Smooth muscle cell (in vitro differentiated cells): ENCODE data around the gene CYYR1. TPM values are rescaled to one million over a fixed set of nuclear protein-coding genes. Genes with fewer than 3 reads are reported as not detected.

Source experiments
- DNase-seq: peaks from one replicate; lab custom pipeline; 2025; ENCODE audit not compliant: unreplicated experiment; lab: John Stamatoyannopoulos, UW
- H2AFZ ChIP-seq: fragments of 200-600 bp; sonication (generic); 2 replicates; pipeline ENCODE4 v1.6.0; 2016; ENCODE audit warnings: antibody characterized with exemption, low read depth, mild to moderate bottlenecking
- H3F3A ChIP-seq: fragments of 200-600 bp; sonication (generic); 2 replicates; pipeline ENCODE4 v1.6.0; 2017; ENCODE audit warnings: antibody characterized with exemption, low read depth
- H3K27ac ChIP-seq: fragments of 200-600 bp; sonication (generic); 2 replicates; pipeline ENCODE4 v1.5.1; 2016; ENCODE audit warnings: low read depth, mild to moderate bottlenecking
- H3K27me3 ChIP-seq: fragments of 200-600 bp; sonication (generic); 2 replicates; pipeline ENCODE4 v1.6.1; 2016; ENCODE audit warnings: low read depth, mild to moderate bottlenecking
- H3K36me3 ChIP-seq: fragments of 200-600 bp; sonication (generic); 2 replicates; pipeline ENCODE4 v1.5.1; 2016; ENCODE audit warnings: low read depth
- H3K4me1 ChIP-seq: fragments of 200-600 bp; sonication (generic); 2 replicates; pipeline ENCODE4 v1.5.1; 2016; ENCODE audit warnings: low read depth
- H3K4me2 ChIP-seq: fragments of 200-600 bp; sonication (generic); 2 replicates; pipeline ENCODE4 v1.6.0; 2016; ENCODE audit warnings: mild to moderate bottlenecking
- H3K4me3 ChIP-seq: fragments of 200-600 bp; sonication (generic); 2 replicates; pipeline ENCODE4 v1.5.1; 2016; ENCODE audit warnings: mild to moderate bottlenecking
- H3K79me2 ChIP-seq: fragments of 200-600 bp; sonication (generic); 2 replicates; pipeline ENCODE4 v1.6.0; 2016; ENCODE audit warnings: low read depth, mild to moderate bottlenecking
- H3K9ac ChIP-seq: fragments of 200-600 bp; sonication (generic); 2 replicates; pipeline ENCODE4 v1.6.0; 2016; ENCODE audit warnings: low read depth
- H3K9me3 ChIP-seq: fragments of 200-600 bp; sonication (generic); replicated peaks from 2 replicates; pipeline ENCODE4 v1.5.1; 2016; ENCODE audit warnings: low read depth
- H4K20me1 ChIP-seq: fragments of 200-600 bp; sonication (generic); 2 replicates; pipeline ENCODE4 v1.6.0; 2016; ENCODE audit warnings: low read depth
- CTCF ChIP-seq: fragments of 200-600 bp; sonication (generic); IDR thresholded peaks from 2 replicates; pipeline ENCODE4 v1.5.1; 2017; ENCODE audit warnings: borderline replicate concordance, mild to moderate bottlenecking, antibody characterized with exemption; ENCODE audit not compliant: insufficient read depth, poor library complexity, severe bottlenecking
- WGBS: methylation state at CpG from one replicate; pipeline ENCODE4 v1.1.7; 2016; ENCODE audit warnings: low lambda C conversion rate; 5-methylcytosine and 5-hydroxymethylcytosine counted together
- polyA plus RNA-seq: library from polyadenylated mRNA; unstranded; fragments of >200 nt; fragmentation: Nextera tagmentation; extraction: Ambion mirVana; gene quantifications from 2 replicates; pipeline ENCODE4 v1.2.1, GENCODE V29; 2016
- total RNA-seq: library from RNA; depleted of rRNA; stranded (reverse); fragments of >200 nt; gene quantifications from 2 replicates; pipeline ENCODE4 v1.2.3, GENCODE V29; 2014

The CYYR1 gene
- total and polyA plus RNA-seq, 2 experiments from 2014 or later = 4.0 TPM

- H3K27ac ChIP-seq = no peak overlapping the region
- no peaks in the 10 kb centered on the region for H3K27me3 ChIP-seq
- DNase-seq = no peak
- H2AFZ ChIP-seq = no peak overlapping the region
- no peaks in the 10 kb centered on the region for H3K9me3 ChIP-seq
- no peaks in the 10 kb centered on the region for H3K79me2 ChIP-seq
- no peaks in the 10 kb centered on the region for H4K20me1 ChIP-seq
- no peaks in the 10 kb centered on the region for H3K4me1 ChIP-seq
- H3F3A ChIP-seq = no peaks in the 10 kb centered on the region
- no peak for TF ChIP-seq CTCF
- H3K4me3 ChIP-seq = no peak overlapping the region
- WGBS = 96% methylated on average over 3 of the region's 3 CpGs
- no peak overlapping the region for H3K9ac ChIP-seq
- no peak overlapping the region for H3K4me2 ChIP-seq
- no peaks in the 10 kb centered on the region for H3K36me3 ChIP-seq
These were observed 115.3 kb downstream of the CYYR1 start for GRCh38 chr21:26457817-26458216.

GRCh38 chr21:26453267-26453666, 119.8 kb downstream of the CYYR1 start:
- Histone ChIP-seq H3K36me3 (no peaks in the 10 kb centered on the region), H2AFZ (peak overlapping the region; percentile 91), H3K27me3 (no peaks in the 10 kb centered on the region), H3K4me3 (no peak overlapping the region), H3K9ac (no peak overlapping the region), H3F3A (no peaks in the 10 kb centered on the region), H3K4me2 (no peak overlapping the region), H4K20me1 (no peaks in the 10 kb centered on the region), H3K9me3 (no peaks in the 10 kb centered on the region), H3K4me1 (peaks cover 14% of the 10 kb centered on the region), H3K27ac (no peak overlapping the region), H3K79me2 (no peaks in the 10 kb centered on the region)
- no peak for TF ChIP-seq CTCF
- DNase-seq = no peak
- 65% methylated on average over 5 of the region's 5 CpGs for WGBS

GRCh38 chr21:26451081-26451740, 121.9 kb downstream of the CYYR1 start:
- H4K20me1 ChIP-seq = no peaks in the 10 kb centered on the region
- H3K27ac ChIP-seq = no peak overlapping the region
- no peaks in the 10 kb centered on the region for H3K9me3 ChIP-seq
- H3F3A ChIP-seq = peaks cover 5% of the 10 kb centered on the region
- H3K4me3 ChIP-seq = no peak overlapping the region
- TF ChIP-seq CTCF = no peak
- H2AFZ ChIP-seq = no peak overlapping the region
- H3K79me2 ChIP-seq = no peaks in the 10 kb centered on the region
- H3K9ac ChIP-seq = no peak overlapping the region
- 92% methylated on average over 2 of the region's 2 CpGs for WGBS
- peaks cover 15% of the 10 kb centered on the region for H3K4me1 ChIP-seq
- DNase-seq = no peak
- no peaks in the 10 kb centered on the region for H3K27me3 ChIP-seq
- no peaks in the 10 kb centered on the region for H3K36me3 ChIP-seq
- no peak overlapping the region for H3K4me2 ChIP-seq

- no peaks in the 10 kb centered on the region for H3K9me3 ChIP-seq
- peak overlapping the region; percentile 82 for H2AFZ ChIP-seq
- H3K4me1 ChIP-seq = peaks cover 15% of the 10 kb centered on the region
- peak overlapping the region; percentile 87 for H3K27ac ChIP-seq
- TF ChIP-seq CTCF = no peak
- H3K4me3 ChIP-seq = peak overlapping the region; percentile 1
- H4K20me1 ChIP-seq = no peaks in the 10 kb centered on the region
- peaks cover 5% of the 10 kb centered on the region for H3F3A ChIP-seq
- H3K36me3 ChIP-seq = no peaks in the 10 kb centered on the region
- no peaks in the 10 kb centered on the region for H3K79me2 ChIP-seq
- peak overlapping the region; percentile 76 for H3K4me2 ChIP-seq
- no peaks in the 10 kb centered on the region for H3K27me3 ChIP-seq
- H3K9ac ChIP-seq = peak overlapping the region; percentile 19
- DNase-seq = no peak
- WGBS = 7% methylated on average over 5 of the region's 5 CpGs
These were observed 123.9 kb downstream of the CYYR1 start for GRCh38 chr21:26449161-26449560.
